Measurements from ENCODE around the gene KEAP1.

Gene KEAP1

DNA sequence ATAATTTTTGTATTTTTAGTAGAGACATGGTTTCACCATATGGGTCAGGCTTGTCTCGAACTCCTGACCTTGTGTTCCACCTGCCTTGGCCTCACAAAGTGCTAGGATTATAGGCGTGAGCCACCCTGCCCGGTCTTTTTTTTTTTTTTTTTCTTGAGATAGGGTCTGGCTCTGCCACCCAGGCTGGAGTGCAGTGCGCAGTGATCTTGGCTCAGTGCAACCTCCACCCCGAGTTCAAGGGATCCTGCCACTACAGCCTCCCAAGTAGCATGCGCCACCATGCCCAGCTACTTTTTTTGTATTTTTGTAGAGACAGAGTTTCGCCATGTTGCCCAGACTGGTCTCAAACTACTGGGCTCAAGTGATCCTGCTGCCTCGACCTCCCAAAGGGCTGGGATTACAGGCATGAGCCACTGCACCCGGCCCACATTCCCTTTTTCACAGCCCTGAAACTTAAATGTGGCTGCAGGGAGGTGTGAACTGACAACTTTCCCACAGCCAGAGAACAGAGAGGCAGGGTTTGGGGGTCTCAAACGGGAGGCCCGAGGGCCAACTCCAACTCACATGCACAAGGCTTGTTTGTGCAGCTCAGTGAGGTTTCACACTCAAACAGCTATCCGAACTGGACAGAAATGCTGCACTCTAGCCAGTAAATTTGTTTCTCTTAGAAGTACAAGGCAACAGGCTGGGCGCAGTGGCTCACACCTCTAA, 18.5 kb upstream of the KEAP1 start:
- H3K27ac ChIP-seq = no peak overlapping the region
- TF ChIP-seq, protein P1, sequence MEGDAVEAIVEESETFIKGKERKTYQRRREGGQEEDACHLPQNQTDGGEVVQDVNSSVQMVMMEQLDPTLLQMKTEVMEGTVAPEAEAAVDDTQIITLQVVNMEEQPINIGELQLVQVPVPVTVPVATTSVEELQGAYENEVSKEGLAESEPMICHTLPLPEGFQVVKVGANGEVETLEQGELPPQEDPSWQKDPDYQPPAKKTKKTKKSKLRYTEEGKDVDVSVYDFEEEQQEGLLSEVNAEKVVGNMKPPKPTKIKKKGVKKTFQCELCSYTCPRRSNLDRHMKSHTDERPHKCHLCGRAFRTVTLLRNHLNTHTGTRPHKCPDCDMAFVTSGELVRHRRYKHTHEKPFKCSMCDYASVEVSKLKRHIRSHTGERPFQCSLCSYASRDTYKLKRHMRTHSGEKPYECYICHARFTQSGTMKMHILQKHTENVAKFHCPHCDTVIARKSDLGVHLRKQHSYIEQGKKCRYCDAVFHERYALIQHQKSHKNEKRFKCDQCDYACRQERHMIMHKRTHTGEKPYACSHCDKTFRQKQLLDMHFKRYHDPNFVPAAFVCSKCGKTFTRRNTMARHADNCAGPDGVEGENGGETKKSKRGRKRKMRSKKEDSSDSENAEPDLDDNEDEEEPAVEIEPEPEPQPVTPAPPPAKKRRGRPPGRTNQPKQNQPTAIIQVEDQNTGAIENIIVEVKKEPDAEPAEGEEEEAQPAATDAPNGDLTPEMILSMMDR (IDR thresholded peaks at IDR 0.05) = no peak
- DNase-seq (ENCODE audit: low spot score) = no peak
- H3K4me3 ChIP-seq = no peak overlapping the region

DNA sequence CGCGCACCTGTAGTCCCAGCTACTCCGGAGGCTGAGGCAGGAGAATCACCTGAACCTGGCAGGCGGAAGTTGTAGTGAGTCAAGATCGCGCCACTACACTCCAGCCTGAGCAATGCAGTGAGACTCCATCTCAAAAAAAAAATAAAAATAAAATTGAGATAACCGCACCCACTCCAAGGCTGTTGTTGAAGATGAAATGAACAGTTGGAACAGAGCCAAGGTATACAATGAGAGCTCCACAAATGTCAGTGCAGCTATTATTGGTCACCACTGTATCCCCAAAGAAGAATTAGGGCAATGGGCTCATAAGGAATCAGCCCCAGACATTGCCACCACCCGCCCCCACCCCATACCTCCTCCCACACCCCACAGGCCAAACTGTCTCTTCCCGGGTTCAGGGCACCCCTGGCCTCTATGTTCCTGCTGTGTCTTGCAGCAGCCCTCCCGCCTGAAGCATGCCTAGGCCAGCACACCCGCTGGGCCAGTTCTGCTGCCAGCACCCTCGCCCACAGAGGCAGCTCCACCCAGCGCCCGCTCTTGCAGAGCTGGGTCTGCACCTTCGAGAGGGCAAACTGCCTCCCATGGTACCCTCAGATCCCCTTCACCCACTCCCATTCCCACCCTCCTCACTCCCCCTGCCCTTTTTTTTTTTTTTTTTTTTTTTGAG, 17.6 kb upstream of the KEAP1 start:
- Histone ChIP-seq H3K27ac (no peak overlapping the region), H3K4me3 (no peak overlapping the region)
- TF ChIP-seq, protein P1 (IDR thresholded peaks at IDR 0.05) = no peak
- DNase-seq (ENCODE audit: low spot score) = no peak

DNA sequence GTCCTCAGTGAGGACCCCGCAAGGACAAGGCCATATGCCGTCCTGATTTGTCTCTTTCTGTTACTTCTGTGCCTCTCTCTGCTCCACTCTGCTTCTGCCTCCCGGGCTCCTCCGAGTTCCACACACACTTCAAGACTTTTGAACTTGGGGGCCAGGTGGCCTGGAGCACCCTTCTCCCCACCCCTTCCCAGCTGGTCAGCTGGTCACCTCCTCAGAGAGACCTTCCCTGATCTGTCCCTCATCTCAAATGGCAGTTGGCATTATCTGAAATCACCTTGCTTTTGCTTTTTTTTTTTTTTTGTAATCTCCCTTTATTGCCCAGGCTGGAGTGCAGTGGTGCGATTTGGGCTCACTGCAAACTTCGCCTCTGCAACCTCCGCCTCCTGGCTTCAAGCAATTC, 16.3 kb upstream of the KEAP1 start:
- no peak overlapping the region for H3K4me3 ChIP-seq
- no peak overlapping the region for H3K27ac ChIP-seq
- TF ChIP-seq, protein P1 (IDR thresholded peaks at IDR 0.05) = no peak
- DNase-seq (ENCODE audit: low spot score) = no peak

DNA sequence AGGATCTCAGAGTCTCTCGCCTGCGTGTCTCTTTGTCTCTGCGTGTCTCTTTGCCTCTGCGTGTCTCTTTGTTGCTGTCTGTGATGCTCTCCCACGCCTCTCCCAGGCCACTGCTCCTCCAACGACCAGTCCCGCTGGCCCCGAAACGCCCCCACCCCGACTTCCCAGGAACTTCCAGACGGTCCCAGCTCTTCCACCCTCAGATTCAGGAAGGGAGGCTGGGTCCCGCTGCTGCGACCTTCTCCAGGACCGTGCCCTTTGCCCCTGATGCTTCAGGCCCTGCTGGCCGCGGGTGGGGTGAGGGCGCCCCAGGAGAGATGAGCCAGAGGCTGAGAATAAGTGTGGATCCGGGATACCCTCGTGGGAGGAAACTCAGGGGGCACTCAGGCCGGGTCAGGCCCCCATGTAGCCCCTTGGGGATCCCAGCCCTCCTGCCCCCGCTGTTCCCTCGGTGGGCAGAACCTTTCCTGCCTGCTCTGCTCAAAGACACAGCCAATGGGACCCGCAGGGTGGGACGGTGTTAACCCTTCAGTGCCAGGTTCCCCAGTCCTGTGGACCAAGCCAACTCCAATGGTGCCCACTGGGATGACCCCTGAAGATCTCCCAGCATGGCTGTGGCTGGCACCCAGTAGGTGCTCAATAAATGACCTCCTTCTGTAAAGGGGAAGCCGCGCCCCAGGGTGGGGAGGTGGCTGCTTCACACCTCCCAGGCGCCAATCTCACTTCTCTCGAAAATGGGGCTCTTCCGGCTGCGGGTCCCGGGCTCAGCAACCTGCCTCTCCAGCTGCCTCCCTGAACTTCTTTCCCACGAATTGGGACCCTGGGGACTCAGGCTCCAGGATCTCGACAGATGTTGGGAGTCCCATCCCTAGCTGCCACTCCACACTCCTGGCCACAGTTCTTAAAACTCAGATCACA, 15.5 kb upstream of the KEAP1 start:
- DNase-seq (ENCODE audit: low spot score) = no peak
- Histone ChIP-seq H3K27ac (no peak overlapping the region), H3K4me3 (peak overlapping the region; percentile 64)
- TF ChIP-seq, protein P1 (IDR thresholded peaks at IDR 0.05) = no peak

DNA sequence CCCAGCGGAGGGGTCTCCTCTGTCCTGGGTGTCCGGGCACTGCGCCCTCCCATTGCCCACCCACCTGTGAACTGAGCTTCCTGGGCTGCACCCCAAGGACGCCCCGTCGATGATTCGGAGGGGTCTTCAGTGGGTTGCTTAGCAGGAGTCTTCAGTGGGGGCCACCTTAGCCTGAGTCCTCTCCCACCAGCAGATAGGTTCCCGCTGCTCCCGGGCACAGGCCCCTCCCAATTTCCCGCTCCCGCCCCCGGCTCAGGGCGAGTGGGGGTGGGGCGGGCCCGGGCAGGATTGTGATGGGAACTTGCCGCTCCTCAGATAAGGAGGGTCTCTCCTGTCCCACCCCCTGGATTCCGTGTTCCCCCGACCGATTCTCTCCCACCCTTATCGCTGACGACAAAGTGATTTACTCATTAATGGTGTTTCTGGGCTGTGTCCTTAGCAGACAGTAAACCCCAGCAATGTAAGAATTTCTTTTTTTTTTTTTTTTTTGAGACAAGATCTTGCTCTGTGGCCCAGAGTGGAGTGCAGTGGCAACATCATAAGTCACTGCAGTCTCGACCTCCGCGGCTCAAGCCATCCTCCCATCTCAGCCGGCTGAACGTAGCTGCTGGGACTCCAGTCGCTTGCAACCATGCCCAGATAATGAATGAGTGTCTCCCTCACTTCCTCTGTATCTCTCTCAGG, 14.7 kb upstream of the KEAP1 start:
- TF ChIP-seq, protein P1 (IDR thresholded peaks at IDR 0.05) = no peak
- DNase-seq (ENCODE audit: low spot score) = no peak
- peak overlapping the region in 1 of 2 donors; percentile 27 for H3K27ac ChIP-seq
- peak overlapping the region; percentile 64 for H3K4me3 ChIP-seq

DNA sequence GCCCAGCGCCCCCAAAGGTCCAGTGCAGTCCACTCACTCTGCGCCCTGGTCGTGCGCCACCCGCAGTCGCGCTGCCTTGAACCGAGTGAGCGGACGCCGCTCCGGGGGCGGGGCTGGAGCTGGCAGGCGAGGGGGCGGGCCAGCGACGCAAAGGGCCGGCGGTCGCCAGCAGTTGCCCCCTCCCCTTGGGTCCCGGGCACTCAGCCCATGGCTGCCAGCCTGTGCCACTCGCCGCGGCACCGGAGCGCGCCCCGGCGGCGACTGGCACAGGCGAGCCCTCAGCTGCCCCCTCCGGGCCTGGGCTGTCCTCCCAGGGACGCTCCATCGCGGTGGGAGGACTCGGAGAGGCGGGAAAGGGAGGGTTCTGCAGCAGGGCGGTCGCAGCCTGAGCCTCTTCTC, 14.2 kb upstream of the KEAP1 start, which contains the start of gene S1PR5:
S1PR5 (minus strand) TSS at position 87 of the 399 bp plus-strand sequence. CDS start 2,436 bp downstream, outside the sequence.
- H3K4me3 ChIP-seq = peak within 1 kb of the TSS; percentile 64
- no peak for DNase-seq (ENCODE audit: low spot score)
- peak within 1 kb of the TSS in 1 of 2 donors; percentile 27 for H3K27ac ChIP-seq
- TF ChIP-seq, protein P1 (IDR thresholded peaks at IDR 0.05) = no peak
